DOHH2 (cell line): ENCODE measurements around the gene CDH1.
"Not testable (repeated sequence)": the region's sequence is repeated elsewhere in the genome, so short reads cannot be mapped to it uniquely, and the experiment has no call there.

Experiments used
- H3F3A ChIP-seq: fragments of 200-600 bp; sonication (generic), shearing (Covaris generic); 2 replicates; pipeline ENCODE4 v1.6.0; 2016; ENCODE audit warnings: antibody characterized with exemption, mild to moderate bottlenecking; ENCODE audit not compliant: control insufficient read depth, insufficient read depth
- H3K27ac ChIP-seq: fragments of 200-600 bp; sonication (generic); 2 replicates; pipeline ENCODE4 v1.5.1; 2014; ENCODE audit warnings: low read depth, mild to moderate bottlenecking, low read length, moderate library complexity
- H3K27me3 ChIP-seq: fragments of 200-600 bp; sonication (generic); 2 replicates; pipeline ENCODE4 v1.6.1; 2014; ENCODE audit warnings: mild to moderate bottlenecking, low read length, mixed read lengths; ENCODE audit not compliant: control insufficient read depth
- H3K36me3 ChIP-seq: fragments of 200-600 bp; sonication (generic); 2 replicates; pipeline ENCODE4 v1.6.1; 2014; ENCODE audit warnings: mild to moderate bottlenecking, low read length, moderate library complexity, mixed read lengths; ENCODE audit not compliant: control insufficient read depth
- H3K4me1 ChIP-seq: fragments of 200-600 bp; sonication (generic); 2 replicates; pipeline ENCODE4 v1.6.1; 2014; ENCODE audit warnings: mild to moderate bottlenecking, low read length, mixed read lengths; ENCODE audit not compliant: control insufficient read depth
- H3K4me2 ChIP-seq: fragments of 200-600 bp; sonication (generic); 2 replicates; pipeline ENCODE4 v1.6.0; 2014; ENCODE audit warnings: mild to moderate bottlenecking, low read length, moderate library complexity
- H3K4me3 ChIP-seq: fragments of 200-600 bp; sonication (generic); 2 replicates; pipeline ENCODE4 v1.5.1; 2014; ENCODE audit warnings: mild to moderate bottlenecking, low read length, mixed read lengths
- H3K79me2 ChIP-seq: fragments of 200-600 bp; sonication (generic); 2 replicates; pipeline ENCODE4 v1.6.1; 2014; ENCODE audit warnings: mild to moderate bottlenecking, low read length, mixed read lengths; ENCODE audit not compliant: control insufficient read depth
- H3K9me2 ChIP-seq: fragments of 200-600 bp; sonication (generic); replicated peaks from 2 replicates; pipeline ENCODE4 v1.6.1; 2014; ENCODE audit warnings: mild to moderate bottlenecking, low read length, mixed read lengths; ENCODE audit not compliant: control insufficient read depth
- H3K9me3 ChIP-seq: fragments of 200-600 bp; sonication (generic); 2 replicates; pipeline ENCODE4 v1.6.1; 2014; ENCODE audit warnings: antibody characterized with exemption, low read length, mixed read lengths; ENCODE audit not compliant: control insufficient read depth, insufficient read depth
- H4K20me1 ChIP-seq: fragments of 200-600 bp; sonication (generic); 2 replicates; pipeline ENCODE4 v1.6.0; 2014; ENCODE audit warnings: low read depth, mild to moderate bottlenecking, antibody characterized with exemption, low read length, moderate library complexity; ENCODE audit not compliant: control insufficient read depth, insufficient read depth
- EZH2phosphoT487 ChIP-seq: fragments of 200-600 bp; sonication (generic); IDR thresholded peaks from 2 replicates; pipeline ENCODE4 v1.6.1; 2017; ENCODE audit warnings: borderline replicate concordance, mild to moderate bottlenecking, antibody characterized with exemption, low read length, moderate library complexity, mixed read lengths
- TF ChIP-seq, protein P1 (sequence below): fragments of 200-600 bp; sonication (generic); IDR thresholded peaks from one replicate; pipeline ENCODE4 v1.5.1; 2014; ENCODE audit warnings: antibody characterized with exemption, mild to moderate bottlenecking, low read depth, low read length; ENCODE audit not compliant: poor library complexity, severe bottlenecking

CDH1 gene

DNA sequence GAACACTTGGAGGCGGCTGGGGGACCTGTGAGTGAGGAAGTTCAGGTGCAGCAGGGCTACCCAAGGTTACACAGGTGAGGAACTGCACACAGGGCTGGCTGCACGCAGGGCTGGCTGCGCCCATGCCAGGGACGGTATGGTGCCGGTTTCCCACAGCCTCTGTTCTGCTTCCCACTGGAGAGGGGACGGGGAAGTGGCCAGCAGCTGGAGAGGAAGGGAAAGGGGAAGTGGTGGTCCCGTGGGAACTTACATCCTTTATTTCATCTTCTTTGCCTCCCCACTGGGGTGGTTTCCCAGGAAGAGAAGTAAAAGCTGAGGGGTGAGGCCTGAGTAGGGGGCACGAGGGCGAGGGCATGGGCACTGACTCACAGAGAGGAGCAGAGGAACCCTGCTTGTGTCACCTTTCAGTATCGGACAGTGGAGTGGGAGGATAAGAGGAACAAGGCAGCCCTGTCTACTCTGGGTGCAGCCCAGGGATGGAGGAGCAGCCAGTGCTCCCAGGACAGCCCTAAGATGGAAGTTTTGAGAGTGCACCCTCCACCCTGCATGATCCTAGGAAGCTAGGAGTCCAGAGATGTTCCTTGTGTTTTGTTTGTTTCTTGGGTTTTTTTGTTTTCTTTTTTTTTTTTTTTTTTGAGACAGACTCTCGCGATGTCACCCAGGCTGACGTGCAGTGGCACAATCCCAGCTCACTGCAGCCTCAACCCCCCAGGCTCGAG, 25.5 kb upstream of the CDH1 start:
- Histone ChIP-seq H4K20me1 (no peaks in the 10 kb centered on the region), H3K36me3 (no peaks in the 10 kb centered on the region), H3K4me3 (no peak overlapping the region), H3K4me1 (peaks cover 4% of the 10 kb centered on the region; the same call in 1 of the 2 replicates), H3K27me3 (no peaks in the 10 kb centered on the region), H3K9me2 (no peaks in the 10 kb centered on the region), H3K27ac (no peak overlapping the region), H3K4me2 (no peak overlapping the region), H3K9me3 (no peaks in the 10 kb centered on the region), H3K79me2 (no peaks in the 10 kb centered on the region), H3F3A (no peaks in the 10 kb centered on the region)
- TF ChIP-seq, protein P1, sequence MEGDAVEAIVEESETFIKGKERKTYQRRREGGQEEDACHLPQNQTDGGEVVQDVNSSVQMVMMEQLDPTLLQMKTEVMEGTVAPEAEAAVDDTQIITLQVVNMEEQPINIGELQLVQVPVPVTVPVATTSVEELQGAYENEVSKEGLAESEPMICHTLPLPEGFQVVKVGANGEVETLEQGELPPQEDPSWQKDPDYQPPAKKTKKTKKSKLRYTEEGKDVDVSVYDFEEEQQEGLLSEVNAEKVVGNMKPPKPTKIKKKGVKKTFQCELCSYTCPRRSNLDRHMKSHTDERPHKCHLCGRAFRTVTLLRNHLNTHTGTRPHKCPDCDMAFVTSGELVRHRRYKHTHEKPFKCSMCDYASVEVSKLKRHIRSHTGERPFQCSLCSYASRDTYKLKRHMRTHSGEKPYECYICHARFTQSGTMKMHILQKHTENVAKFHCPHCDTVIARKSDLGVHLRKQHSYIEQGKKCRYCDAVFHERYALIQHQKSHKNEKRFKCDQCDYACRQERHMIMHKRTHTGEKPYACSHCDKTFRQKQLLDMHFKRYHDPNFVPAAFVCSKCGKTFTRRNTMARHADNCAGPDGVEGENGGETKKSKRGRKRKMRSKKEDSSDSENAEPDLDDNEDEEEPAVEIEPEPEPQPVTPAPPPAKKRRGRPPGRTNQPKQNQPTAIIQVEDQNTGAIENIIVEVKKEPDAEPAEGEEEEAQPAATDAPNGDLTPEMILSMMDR = no peak
- TF ChIP-seq EZH2phosphoT487 = no peak

GRCh38 chr16:68713361-68713760, 23.7 kb upstream of the CDH1 start:
- Histone ChIP-seq H3K4me3 (no peak overlapping the region), H3K36me3 (no peaks in the 10 kb centered on the region), H3K27me3 (no peaks in the 10 kb centered on the region), H3K79me2 (no peaks in the 10 kb centered on the region), H3K4me2 (no peak overlapping the region), H3K9me3 (no peaks in the 10 kb centered on the region), H3K9me2 (no peaks in the 10 kb centered on the region), H3K27ac (no peak overlapping the region), H3F3A (no peaks in the 10 kb centered on the region), H4K20me1 (no peaks in the 10 kb centered on the region), H3K4me1 (peaks cover 4% of the 10 kb centered on the region; the same call in 1 of the 2 replicates)
- TF ChIP-seq EZH2phosphoT487 = no peak
- TF ChIP-seq, protein P1 = no peak

- Histone ChIP-seq H3K36me3 (no peaks in the 10 kb centered on the region), H3K27ac (no peak overlapping the region), H3F3A (no peaks in the 10 kb centered on the region), H3K4me1 (peaks cover 4% of the 10 kb centered on the region; the same call in 1 of the 2 replicates), H4K20me1 (no peaks in the 10 kb centered on the region), H3K4me3 (no peak overlapping the region), H3K9me3 (no peaks in the 10 kb centered on the region), H3K9me2 (no peaks in the 10 kb centered on the region), H3K4me2 (no peak overlapping the region), H3K79me2 (no peaks in the 10 kb centered on the region), H3K27me3 (no peaks in the 10 kb centered on the region)
- TF ChIP-seq EZH2phosphoT487 = no peak
- TF ChIP-seq, protein P1 = no peak
These were observed 21.6 kb upstream of the CDH1 start for GRCh38 chr16:68715471-68715870.

DNA sequence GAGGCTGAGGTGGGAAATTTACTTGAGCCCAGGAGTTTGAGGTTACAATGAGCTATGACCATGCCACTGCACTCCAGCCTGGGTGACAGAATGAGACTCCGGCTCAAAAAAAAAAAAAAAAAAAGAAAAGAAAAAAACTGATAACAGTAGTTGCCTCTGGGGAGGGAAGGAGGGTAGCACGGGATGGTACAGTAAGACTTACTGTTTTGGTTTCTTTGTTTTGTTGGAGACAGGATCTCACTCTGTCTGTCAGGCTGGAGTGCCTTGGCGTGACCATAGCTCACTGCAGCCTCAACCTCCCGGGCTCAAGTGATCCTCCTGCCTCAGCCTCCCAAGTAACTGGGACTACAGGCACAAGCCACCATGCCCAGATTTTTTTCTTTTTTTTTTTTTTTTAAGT, 20.6 kb upstream of the CDH1 start:
- H3K4me3 ChIP-seq, H4K20me1 ChIP-seq, H3K36me3 ChIP-seq, H3F3A ChIP-seq, H3K9me3 ChIP-seq, H3K9me2 ChIP-seq, H3K27ac ChIP-seq, H3K4me2 ChIP-seq, H3K4me1 ChIP-seq, H3K27me3 ChIP-seq, H3K79me2 ChIP-seq: not testable (repeated sequence)
